Measurements from ENCODE around the gene NUP160. TPM values are rescaled to one million over a fixed set of nuclear protein-coding genes. Genes with fewer than 3 reads are reported as not detected.
A peak's percentile ranks its signal among the peaks of the same experiment; 100 is the strongest.
"Not testable (repeated sequence)": the region's sequence is repeated elsewhere in the genome, so short reads cannot be mapped to it uniquely, and the experiment has no call there.

NUP160 gene
- total RNA-seq, 1 donor from 2014 or later: 21.4 TPM

DNA sequence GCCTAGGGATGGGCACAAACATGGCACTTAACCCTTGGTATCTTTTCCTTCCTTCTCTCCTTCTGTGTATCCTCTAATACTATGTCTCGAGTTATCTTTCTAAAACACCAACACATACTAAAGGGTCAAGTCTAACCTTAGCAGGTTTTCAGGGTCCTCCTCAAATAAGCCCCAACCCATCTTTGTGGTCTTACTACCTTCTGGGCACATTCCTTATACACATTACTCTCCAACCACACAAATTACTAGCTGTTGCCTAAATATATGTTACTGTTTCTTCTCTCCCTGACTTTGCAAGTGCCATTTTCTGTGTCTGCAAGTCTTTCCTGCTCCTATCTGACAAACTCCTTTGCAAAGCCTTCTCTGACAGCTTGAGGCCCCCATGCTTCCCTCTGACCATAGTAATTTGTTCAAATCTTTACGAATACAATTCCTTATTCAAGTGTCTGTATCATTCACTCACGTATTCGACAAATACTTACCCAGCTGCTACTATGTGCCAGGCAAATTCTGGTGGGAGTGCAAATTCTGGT is 15.8 kb upstream of the NUP160 start:
- ATAC-seq: no peak

DNA sequence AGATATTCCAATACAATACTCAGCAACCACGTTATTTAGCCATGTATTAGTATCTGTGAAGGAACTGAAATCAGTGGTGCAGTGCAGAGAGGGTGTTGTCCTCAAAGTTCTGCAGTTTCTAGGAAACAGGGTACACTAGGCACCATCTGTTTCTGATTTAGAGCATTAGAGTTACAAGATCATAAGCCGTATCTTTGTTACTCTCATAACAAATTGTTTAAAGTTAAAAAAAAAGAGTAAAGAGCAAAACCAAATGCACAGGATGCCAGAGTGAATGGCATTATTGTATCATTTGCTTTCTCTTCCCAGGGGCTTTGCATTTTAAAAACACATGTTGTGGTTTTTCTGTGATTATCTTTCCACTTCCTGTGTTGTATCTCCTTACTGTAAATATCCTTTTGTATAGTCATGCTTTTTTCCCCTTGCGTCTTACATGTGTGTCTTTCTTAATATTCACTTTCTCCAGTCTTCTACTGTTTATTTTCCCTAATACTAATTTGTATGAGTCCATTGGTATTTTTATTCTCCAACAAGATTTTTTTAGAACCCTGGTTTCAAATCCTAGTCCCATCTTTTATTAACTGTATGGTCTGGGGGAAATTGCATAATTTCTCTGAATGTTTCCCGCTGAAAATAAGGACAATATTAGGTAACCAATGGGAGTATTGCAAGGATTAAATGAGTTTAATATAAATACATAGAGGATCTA is 15.2 kb upstream of the NUP160 start:
- peak; percentile 57 for ATAC-seq

DNA sequence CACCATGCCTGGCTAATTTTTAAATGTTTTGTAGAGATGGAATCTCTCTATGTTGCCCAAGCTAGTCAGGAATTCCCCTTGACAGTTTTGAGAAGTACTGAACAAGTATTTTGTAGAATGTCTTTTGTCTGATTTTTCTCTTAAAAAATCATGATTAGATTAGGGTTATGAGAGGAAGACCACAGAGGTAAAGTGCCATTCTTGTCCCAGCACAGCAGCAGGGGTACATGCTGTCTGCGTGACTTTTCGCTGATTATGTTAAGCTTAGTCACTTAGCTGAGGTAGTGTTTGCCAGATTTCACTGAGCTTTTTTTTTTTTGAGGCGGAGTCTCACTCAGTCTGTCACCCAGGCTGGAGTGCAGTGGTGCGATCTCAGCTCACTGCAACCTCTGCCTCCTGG is 13.6 kb upstream of the NUP160 start:
- no peak for ATAC-seq

DNA sequence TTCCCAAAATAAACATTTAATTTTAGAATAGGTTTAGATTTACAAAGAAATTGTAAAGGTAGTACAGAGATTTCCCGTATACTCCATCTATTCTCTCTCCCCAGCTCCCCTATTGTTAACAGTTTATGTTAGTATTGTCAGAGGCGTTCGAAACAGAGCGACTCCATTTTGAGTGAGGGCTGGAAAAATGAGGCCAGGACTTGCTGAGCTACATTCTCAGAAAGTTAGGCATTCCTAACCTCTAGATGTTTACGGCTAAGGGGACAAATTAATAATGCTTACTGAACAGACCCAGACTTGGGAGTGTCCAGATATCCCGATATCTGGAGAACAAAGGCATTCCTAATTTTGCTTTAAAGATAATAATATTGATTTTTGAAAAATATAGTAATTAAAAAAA is 12.4 kb upstream of the NUP160 start:
- no peak for ATAC-seq

DNA sequence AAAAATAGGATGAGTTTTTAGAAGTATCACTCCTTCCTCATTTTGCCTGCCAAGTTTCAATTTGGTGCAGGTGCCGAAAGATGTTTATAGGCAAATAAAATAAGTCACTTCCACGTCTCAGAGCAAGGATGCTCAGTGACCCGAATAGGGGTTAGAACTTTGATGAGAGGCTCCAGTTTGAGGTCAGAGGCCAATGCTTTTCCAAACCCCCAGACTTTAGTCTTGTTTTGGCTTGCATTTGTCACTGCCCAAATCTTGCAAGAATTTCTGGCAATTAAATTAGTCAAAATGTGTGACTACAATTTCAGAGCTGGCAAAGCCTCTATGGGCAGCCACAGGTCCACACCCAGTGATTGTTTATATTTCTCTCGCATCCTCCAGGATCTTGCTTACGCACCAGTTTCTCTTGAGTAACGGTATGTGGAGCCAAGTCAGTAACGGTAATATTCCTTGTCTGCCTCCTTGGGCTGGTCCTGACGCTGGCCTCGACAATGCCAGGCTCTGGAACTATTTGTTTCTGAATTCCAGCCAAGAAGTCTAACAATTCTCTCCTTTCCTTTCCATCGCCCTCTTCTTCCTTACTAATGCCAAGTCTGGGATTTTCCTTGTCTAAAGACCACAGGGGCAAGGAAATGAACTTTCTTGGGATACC is 9.9 kb upstream of the NUP160 start:
- peak; percentile 68 for ATAC-seq

DNA sequence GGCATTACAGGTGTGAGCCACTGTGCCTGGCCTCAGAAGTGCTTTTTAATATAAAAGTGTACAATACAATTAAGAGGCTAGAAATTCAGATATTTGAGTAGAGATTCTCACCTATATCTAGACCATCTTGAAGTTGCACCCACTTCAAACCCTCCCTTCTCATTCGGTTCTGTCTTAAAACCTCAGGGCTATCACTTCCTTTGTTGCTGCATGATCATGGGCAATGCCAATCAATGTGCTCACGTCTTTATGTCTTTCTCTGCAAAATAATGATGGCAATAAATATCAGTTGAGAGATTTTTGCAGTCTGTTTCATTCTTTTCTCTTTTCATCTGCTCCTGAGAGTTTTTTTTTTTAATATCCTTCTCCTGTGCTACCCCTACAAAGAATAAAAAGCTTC is 9.3 kb upstream of the NUP160 start:
- ATAC-seq: peak; percentile 24

DNA sequence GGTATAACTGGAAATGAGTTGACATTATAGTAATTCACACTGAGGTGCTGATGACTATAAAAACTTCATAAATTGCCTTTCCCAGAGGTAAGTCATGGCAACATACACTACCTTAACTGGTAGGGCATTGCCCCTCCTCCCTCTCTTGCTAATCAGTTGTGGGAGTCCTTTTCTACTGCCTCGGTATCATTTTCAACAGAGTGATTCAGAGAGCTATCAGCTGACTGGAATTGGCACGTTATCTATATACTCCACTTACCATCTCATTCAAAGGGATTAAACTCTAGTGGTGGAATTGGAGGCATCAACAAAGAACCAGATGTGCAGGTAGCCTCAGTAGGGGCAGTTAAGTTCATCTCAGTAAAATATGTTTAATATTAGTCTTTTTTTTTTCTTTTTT is 8.0 kb upstream of the NUP160 start:
- ATAC-seq: no peak

DNA sequence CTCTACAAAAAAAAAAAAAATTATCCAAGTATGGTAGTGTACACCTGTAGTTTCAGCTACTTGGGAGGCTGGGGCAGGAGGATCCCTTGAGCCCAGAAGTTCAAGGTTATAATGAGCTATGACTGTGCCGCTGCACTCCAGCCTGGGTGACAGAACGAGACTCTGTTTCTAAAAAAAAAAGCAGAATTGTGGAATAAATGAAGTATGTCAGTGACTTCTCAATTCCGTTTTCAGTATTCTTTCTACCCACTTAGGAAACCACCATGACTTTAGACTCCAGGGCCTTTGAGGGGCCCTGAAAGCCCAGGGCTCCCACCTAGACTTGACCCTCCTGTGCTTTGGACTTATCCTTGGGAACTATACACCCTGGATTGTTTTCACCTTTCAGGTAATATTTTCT is 6.5 kb upstream of the NUP160 start:
- ATAC-seq: no peak

DNA sequence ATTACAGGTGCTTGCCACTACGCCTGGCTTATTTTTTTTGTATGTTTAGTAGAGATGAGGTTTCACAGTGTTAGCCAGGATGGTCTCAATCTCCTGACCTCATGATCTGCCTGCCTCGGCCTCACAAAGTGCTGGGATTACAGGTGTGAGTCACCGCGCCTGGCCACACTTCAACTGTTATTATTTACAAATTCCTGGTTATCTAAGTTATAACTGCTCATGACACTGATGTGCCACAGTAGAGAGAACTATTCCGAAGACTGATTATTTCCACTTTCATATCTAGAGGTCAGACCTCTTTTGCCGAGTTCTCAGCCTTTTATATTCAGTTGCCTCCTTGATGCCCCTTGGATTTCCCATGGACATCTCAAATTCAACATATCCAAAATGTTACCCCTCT is 3.9 kb upstream of the NUP160 start:
- no peak for ATAC-seq

DNA sequence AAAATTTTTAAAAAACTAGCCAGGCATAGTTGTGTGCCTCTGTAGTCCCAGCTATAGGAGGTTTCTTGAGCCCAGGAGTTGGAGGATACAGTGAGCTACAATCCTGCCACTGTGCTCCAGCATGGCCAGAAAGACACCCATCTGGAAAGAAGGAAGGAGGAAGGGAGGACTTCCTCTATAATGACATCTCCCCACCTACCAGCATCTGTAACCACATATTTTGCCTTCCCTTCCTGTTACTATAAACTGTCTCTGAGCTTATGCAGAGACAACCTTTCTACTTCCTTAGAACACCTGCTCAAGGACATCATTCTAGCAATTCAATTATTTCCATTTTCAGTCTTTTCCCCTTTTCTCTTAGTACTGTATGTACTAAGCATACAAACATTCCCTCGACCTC is 2.2 kb upstream of the NUP160 start:
- ATAC-seq: no peak

DNA sequence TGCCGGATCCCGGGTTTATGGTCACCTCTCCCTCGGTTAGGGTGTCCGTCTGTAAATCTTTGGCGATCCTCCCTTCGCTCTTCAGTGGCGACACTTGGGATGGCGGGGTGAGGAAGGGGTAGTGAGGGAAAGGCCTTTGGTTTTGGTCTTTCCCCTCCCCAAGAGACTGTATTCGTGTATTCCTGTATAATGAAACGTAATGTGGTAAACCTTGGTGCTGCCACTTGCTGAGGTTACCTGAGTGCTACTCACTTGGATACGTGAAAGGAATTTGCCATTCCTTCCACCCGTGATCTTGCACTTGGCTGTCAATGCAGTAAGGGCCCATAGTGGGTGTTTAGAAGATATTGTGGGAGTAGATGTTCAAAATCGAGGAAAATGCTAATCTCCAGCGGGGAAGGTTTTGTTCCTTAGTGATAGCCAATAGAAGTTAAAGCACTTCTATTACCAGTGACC is 578 bp upstream of the NUP160 start:
- no peak for ATAC-seq

DNA sequence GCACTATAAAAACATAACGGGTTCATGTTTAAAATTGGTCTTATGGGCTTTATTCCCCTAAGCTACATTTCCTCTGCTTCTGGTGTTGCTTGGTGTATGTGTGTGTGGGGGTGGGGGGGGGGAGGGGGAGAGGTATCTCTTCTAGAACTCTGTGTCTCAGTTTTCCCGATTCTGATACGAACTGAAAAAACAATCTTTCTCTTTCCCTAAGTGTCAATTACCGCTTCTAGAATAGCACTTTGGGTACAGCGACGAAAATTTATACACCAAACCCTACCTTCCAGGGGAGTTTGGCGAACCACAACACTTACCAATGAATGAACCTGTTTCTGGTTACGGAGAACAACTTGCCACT is 636 bp downstream of the NUP160 start:
- ATAC-seq: no peak

DNA sequence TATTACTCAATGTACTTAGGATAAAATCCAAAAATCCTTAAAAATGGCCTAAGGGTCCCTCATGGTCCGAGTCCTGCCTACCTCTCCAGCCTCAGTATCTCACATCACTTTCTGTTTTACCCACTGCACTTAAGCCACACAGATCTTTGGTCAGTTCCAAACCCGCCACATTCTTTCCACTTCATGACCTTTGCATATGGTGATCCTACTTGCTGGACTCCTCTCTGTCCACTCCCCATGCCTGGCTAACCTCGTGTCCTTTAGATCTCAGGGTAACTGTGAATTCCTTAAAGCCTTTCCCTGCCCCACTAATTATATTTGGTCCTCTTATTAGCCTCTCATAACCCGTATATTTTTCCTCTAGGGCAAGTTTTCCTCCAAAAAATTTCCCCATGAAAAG is 1.2 kb downstream of the NUP160 start:
- no peak for ATAC-seq

DNA sequence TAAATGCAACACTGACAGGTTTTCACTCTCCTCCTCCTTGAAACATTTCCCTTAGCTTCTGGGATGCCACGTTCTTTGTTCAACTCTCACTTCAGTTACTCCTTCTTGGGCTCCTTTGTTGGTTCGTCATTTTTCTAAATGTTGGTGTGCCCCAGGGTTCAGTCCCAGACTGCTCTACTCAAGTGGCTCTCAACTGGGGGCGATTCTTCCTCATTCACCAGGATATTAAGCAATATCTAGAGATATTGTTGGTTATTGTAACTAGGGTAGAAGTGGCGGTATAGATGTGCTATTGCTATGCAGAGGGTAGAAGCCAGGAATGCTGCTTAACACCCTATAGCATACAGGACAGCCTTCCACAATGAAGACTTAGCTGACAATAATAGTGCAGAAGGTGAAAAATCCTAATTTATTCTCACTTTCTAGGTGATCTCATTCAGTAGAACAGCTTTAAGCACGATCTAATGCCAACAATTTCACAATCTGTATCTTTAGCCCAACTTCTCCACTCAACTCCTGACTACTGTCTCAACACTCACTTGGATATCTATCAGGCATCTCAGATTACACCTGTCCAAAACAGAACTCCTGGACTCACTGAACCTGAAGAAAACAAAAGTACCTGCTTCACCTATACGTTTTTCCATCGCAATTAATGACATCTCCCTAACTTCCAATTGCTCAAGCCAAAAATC is 4.6 kb downstream of the NUP160 start:
- ATAC-seq: no peak

DNA sequence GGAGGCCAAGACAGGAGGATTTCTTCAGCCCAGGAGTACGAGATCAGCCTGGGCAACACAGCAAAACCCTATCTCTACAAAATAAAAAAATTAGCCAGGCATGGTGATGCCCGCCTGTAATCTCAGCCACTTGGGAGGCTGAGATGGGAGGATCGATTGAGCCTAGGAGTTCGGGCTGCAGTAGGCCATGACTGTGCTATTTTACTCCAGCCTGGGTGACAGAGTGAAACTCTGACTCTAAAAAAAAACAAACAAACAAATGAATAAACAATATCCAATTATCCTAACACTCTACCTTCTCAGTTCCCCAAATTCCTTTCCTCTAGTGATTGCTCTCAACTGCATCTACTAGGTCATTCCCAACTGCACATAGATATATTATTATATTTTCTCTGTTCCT is 5.4 kb downstream of the NUP160 start:
- no peak for ATAC-seq

DNA sequence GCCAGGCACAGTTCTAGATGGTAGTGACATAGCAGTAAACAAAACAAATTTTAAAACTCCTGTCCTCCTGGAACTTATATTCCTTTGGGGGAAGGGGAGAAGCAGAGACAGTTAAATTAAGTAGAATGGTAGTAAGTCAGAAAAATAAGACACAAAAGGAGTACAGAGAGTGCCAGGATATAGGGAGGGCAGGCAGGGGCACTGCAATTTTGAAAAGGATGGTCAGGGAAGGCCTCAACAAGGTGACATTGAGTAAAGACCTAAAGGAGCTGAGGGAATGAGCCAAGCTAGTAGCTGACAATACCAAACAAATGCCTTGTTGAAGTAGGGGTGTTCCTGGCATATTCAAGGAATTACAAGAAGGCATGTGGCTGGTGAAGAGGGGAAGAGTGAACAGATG is 10.2 kb downstream of the NUP160 start:
- no peak for ATAC-seq

DNA sequence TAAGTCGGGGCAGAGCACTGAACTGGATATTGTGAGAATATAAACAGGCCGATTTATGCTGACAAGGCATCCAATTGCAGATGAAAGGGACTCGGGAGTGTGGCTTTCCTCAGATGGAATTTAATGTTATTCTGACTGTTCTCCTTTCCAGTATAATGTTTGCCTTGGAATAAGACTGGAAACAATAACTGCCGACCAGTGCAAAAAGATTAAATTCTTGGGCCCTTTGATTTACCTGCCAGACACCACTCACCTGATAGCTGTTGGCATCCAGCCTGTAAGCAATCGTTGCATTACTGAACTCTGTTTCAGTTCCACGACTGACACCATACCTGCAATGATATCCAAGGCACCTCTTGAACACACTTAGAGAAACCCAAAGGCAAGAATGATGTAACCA is 10.9 kb downstream of the NUP160 start:
- no peak for ATAC-seq

DNA sequence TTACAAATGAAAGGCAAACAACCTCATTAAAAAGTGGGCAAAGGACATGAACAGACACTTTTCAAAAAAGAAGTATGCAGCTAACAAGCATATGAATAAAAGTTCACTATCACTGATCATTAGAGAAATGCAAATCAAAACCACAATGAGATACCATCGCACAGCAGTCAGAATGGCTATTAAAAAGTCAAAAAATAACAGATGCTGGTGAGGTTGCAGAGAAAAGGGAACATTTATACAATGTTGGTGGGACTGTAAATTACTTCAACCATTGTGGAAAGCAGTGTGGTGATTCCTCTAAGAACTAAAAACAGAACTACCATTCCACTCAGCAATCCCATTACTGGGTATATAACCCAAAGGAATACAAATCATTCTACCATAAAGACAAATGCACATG is 18.1 kb downstream of the NUP160 start:
- ATAC-seq: not testable (repeated sequence)

DNA sequence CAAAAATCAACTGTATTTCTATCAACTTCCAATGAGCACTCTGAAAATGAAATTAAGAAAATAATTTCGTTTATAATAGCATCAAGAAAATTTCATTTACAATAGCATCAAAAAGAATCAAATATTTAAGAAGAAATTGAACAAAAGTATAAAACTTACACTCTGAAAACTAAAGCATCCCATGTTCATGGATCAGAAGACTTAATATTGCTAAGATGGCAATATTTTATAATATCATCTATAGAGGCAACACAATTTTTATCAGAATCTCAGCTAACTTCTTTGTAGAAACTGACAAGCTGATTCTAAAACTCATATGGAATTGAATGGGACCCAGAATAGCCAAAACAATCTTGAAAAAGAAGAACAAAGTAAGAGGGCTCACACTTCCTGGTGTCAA is 19.9 kb downstream of the NUP160 start:
- ATAC-seq: no peak

DNA sequence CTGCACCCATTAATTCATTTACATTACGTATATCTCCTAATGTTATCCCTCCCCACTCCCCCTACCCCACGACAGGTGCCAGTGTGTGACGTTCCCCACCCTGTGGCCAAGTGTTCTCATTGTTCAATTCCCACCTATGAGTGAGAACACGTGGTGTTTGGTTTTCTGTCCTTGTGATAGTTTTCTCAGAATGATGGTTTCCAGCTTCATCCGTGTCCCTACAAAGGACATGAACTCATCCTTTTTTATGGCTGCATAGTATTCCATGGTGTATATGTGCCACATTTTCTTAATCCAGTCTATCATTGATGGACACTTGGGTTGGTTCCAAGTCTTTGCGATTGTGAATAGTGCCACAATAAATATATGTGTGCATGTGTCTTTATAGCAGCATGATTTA is 25.5 kb downstream of the NUP160 start:
- ATAC-seq: not testable (repeated sequence)

DNA sequence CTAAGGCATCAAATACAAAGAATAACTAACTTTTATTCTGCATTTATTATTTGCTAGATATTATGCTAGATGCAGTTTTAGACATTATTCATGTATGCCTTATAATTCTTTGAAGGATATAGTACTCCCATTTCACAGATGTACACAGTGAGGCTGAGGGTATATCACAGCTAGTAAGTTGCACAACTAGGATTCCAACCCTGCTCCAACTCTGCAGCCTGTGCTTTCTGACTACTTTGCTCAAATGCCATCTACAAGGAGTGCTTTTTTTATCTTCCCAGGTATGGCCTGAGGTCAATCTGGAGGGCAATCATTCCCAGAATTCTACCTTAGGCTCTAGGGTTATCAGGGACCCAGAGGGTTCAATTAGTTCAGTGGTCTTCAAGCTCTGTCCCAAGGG is 28.4 kb downstream of the NUP160 start:
- no peak for ATAC-seq

DNA sequence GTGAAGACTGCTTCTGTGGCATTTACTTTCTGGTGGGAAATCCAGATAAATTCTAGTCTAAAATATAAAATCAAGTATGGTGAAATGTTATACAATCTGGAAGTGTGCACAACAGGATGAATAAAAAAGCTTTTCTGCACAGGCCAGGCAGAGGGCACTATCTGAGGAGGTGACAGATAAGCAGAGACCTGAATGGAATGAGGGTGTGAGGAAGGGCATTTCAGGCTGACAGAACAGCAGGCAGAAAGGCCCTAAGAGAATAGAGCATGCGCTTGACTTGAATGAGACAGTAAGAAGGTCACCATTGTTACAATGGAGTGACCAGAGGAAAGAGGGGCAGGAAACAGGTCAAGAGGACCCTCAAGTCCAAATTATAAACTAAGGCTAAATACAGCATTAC is 47.4 kb downstream of the NUP160 start:
- ATAC-seq: no peak

DNA sequence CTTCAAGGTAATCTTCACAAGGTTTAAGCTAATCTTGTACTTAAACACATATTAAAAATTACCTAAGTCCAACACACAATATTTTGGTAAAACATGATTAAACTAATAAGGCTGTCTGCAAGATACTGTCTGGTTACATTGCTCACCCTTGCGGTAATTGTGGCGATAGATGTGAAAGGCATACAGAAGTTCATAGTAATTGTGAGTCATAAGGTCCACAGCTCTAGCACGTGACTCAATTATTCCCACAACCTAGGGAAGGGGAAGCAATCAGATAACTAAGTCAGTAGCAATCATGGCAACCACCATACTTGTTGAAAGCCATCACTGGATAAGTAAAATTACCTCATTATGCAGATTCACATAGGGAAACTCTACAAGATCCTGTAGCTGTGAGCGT is 50.5 kb downstream of the NUP160 start:
- ATAC-seq: no peak

All from esophagus mucosa (tissue), 1 donor.